HG03521 (cell line): ENCODE data around the gene TRIM37.
"Not testable (repeated sequence)": the region's sequence is repeated elsewhere in the genome, so short reads cannot be mapped to it uniquely, and the experiment has no call there.

Experiments used
- ATAC-seq: cut with Tn5 transposase; IDR thresholded peaks from one replicate; pipeline ENCODE4 v1.9.1; 2021; ENCODE audit warnings: mild to moderate bottlenecking, moderate library complexity; ENCODE audit not compliant: unreplicated experiment

The TRIM37 gene

GRCh38 chr17:58997756-58998553, 108.7 kb downstream of the TRIM37 start:
- no peak for ATAC-seq

- ATAC-seq = no peak
Measured at GRCh38 chr17:58996968-58997367, 109.7 kb downstream of the TRIM37 start.

- no peak for ATAC-seq
Measured at GRCh38 chr17:58995247-58995940, 111.3 kb downstream of the TRIM37 start.

GRCh38 chr17:58993311-58993710, 113.4 kb downstream of the TRIM37 start:
- no peak for ATAC-seq

GRCh38 chr17:58991718-58992331, 114.9 kb downstream of the TRIM37 start:
- ATAC-seq = no peak

- no peak for ATAC-seq
Measured at GRCh38 chr17:58989629-58990028, 117.1 kb downstream of the TRIM37 start.

- ATAC-seq = no peak
Measured at GRCh38 chr17:58985971-58986370, 120.7 kb downstream of the TRIM37 start.

GRCh38 chr17:58985367-58985766, 121.3 kb downstream of the TRIM37 start:
- ATAC-seq = no peak

- no peak for ATAC-seq
Measured at GRCh38 chr17:58982626-58983025, 124.1 kb downstream of the TRIM37 start.

GRCh38 chr17:58980706-58981481, 125.8 kb downstream of the TRIM37 start:
- no peak for ATAC-seq

- ATAC-seq = no peak
Measured at GRCh38 chr17:58976541-58976940, 130.1 kb downstream of the TRIM37 start.

- no peak for ATAC-seq
Measured at GRCh38 chr17:58974354-58974753, 132.3 kb downstream of the TRIM37 start.

GRCh38 chr17:58970609-58971450, 135.8 kb downstream of the TRIM37 start:
- no peak for ATAC-seq

GRCh38 chr17:58969612-58970011, 137.1 kb downstream of the TRIM37 start:
- ATAC-seq = no peak

GRCh38 chr17:58969156-58969555, 137.5 kb downstream of the TRIM37 start:
- ATAC-seq = no peak

- no peak for ATAC-seq
Measured at GRCh38 chr17:58968426-58969061, 138.1 kb downstream of the TRIM37 start.

GRCh38 chr17:58966208-58966607, 140.5 kb downstream of the TRIM37 start:
- ATAC-seq = no peak

GRCh38 chr17:58965221-58965620, 141.5 kb downstream of the TRIM37 start:
- ATAC-seq = no peak

GRCh38 chr17:58960068-58960467, 146.6 kb downstream of the TRIM37 start:
- ATAC-seq = no peak

- ATAC-seq = not testable (repeated sequence)
Measured at GRCh38 chr17:58957725-58958073, 149.0 kb downstream of the TRIM37 start.
